ENCODE measurements around the gene SNCG. TPM values are rescaled to one million over a fixed set of nuclear protein-coding genes. Genes with fewer than 3 reads are reported as not detected.

The SNCG gene
- total and polyA plus RNA-seq, 2 experiments from 2014 or later, result 4.0 to 17.0 TPM

DNA sequence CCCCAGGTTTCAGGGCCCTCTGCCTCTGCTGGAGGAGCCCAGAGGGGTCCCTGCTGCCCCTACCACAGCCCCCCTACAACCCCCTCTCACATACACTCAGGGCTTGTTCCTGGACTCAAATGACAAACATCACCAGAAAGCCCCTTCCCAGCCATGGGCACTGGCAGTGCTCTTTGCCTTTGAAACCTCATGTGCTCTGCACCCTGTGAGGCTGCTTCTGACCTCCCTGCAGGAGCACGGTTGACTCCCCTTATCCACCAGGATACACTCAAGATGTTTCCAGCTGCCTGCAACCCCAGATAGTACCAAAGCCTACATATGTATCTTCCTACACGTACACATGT is 6.4 kb downstream of the SNCG start:
- Histone ChIP-seq H3F3A (replicated peaks; ENCODE audit: low read depth) (peaks cover 4% of the 10 kb centered on the region; the same call in 1 of the 2 replicates), H2AFZ (no peak overlapping the region), H3K9me2 (ENCODE audit: insufficient read depth) (no peaks in the 10 kb centered on the region), H3K4me3 (no peak overlapping the region), H3K27ac (ENCODE audit: low read depth) (no peak overlapping the region), H3K4me2 (no peak overlapping the region), H3K79me2 (replicated peaks; ENCODE audit: insufficient read depth) (no peaks in the 10 kb centered on the region), H3K27me3 (ENCODE audit: insufficient read depth) (peaks cover 24% of the 10 kb centered on the region), H4K20me1 (replicated peaks; ENCODE audit: insufficient read depth) (no peaks in the 10 kb centered on the region), H3K36me3 (ENCODE audit: insufficient read depth) (no peaks in the 10 kb centered on the region), H3K4me1 (ENCODE audit: insufficient read depth) (peaks cover 25% of the 10 kb centered on the region)
- no peak for DNase-seq (ENCODE audit: low spot score)
- Mint-ChIP-seq H3K27ac (no peak overlapping the region), H3K4me1 (peaks cover 38% of the 10 kb centered on the region), H3K4me3 (no peak overlapping the region), H3K36me3 (ENCODE audit: low read depth) (no peaks in the 10 kb centered on the region), H3K9me3 (peaks cover 2% of the 10 kb centered on the region; the same call in 1 of the 3 replicates), H3K27me3 (ENCODE audit: insufficient read depth, low read depth, poor library complexity) (peaks cover 29% of the 10 kb centered on the region)
- no peak for TF ChIP-seq EZH2 (IDR thresholded peaks at IDR 0.05; ENCODE audit: low read depth, unreplicated experiment)
- no peak for TF ChIP-seq NANOG (IDR thresholded peaks at IDR 0.05; ENCODE audit: borderline replicate concordance)
- TF ChIP-seq, protein P1, sequence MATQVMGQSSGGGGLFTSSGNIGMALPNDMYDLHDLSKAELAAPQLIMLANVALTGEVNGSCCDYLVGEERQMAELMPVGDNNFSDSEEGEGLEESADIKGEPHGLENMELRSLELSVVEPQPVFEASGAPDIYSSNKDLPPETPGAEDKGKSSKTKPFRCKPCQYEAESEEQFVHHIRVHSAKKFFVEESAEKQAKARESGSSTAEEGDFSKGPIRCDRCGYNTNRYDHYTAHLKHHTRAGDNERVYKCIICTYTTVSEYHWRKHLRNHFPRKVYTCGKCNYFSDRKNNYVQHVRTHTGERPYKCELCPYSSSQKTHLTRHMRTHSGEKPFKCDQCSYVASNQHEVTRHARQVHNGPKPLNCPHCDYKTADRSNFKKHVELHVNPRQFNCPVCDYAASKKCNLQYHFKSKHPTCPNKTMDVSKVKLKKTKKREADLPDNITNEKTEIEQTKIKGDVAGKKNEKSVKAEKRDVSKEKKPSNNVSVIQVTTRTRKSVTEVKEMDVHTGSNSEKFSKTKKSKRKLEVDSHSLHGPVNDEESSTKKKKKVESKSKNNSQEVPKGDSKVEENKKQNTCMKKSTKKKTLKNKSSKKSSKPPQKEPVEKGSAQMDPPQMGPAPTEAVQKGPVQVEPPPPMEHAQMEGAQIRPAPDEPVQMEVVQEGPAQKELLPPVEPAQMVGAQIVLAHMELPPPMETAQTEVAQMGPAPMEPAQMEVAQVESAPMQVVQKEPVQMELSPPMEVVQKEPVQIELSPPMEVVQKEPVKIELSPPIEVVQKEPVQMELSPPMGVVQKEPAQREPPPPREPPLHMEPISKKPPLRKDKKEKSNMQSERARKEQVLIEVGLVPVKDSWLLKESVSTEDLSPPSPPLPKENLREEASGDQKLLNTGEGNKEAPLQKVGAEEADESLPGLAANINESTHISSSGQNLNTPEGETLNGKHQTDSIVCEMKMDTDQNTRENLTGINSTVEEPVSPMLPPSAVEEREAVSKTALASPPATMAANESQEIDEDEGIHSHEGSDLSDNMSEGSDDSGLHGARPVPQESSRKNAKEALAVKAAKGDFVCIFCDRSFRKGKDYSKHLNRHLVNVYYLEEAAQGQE (IDR thresholded peaks at IDR 0.05; ENCODE audit: unreplicated experiment), result no peak
- no peak for ATAC-seq

- H2AFZ ChIP-seq, result peak overlapping the region; percentile 90
- H3K79me2 ChIP-seq (replicated peaks; ENCODE audit: insufficient read depth), result no peaks in the 10 kb centered on the region
- no peak for ATAC-seq
These were observed 7.7 kb downstream of the SNCG start for GRCh38 chr10:86965986-86966654.

More at GRCh38 chr10:86965986-86966654, 7.7 kb downstream of the SNCG start:
- DNase-seq (ENCODE audit: low spot score), result no peak
- Mint-ChIP-seq H3K9me3 (no peaks in the 10 kb centered on the region), H3K36me3 (ENCODE audit: low read depth) (no peaks in the 10 kb centered on the region), H3K27me3 (ENCODE audit: insufficient read depth, low read depth, poor library complexity) (peaks cover 31% of the 10 kb centered on the region), H3K4me1 (peaks cover 43% of the 10 kb centered on the region), H3K27ac (no peak overlapping the region), H3K4me3 (no peak overlapping the region)
- H3K4me2 ChIP-seq, result peak overlapping the region; percentile 63; the same call in 1 of the 2 replicates
- TF ChIP-seq ZNF462 (CRISPR knock-in tag; IDR thresholded peaks at IDR 0.05), result no peak
- no peak overlapping the region for H3K27ac ChIP-seq (ENCODE audit: low read depth)
- H4K20me1 ChIP-seq (replicated peaks; ENCODE audit: insufficient read depth), result no peaks in the 10 kb centered on the region
- H3K4me1 ChIP-seq (ENCODE audit: insufficient read depth), result peaks cover 28% of the 10 kb centered on the region
- peaks cover 7% of the 10 kb centered on the region; the same call in 1 of the 2 replicates for H3F3A ChIP-seq (replicated peaks; ENCODE audit: low read depth)
- H3K36me3 ChIP-seq (ENCODE audit: insufficient read depth), result no peaks in the 10 kb centered on the region
- H3K27me3 ChIP-seq (ENCODE audit: insufficient read depth), result peaks cover 37% of the 10 kb centered on the region
- H3K9me2 ChIP-seq (ENCODE audit: insufficient read depth), result no peaks in the 10 kb centered on the region
- H3K4me3 ChIP-seq, result no peak overlapping the region; the same call in 1 of the 2 replicates
